K562 (cell line): ENCODE measurements around the gene ZMYM4. TPM values are rescaled to one million over a fixed set of nuclear protein-coding genes. Genes with fewer than 3 reads are reported as not detected.
A peak's percentile ranks its signal among the peaks of the same experiment; 100 is the strongest.

ENCODE experiments used
- CBX2 ChIP-seq: fragments of 200-600 bp; sonication (generic); IDR thresholded peaks from one replicate; pipeline ENCODE4 v1.6.1; 2012; ENCODE audit warnings: mild to moderate bottlenecking, low read length, inconsistent platforms; ENCODE audit not compliant: insufficient read depth, poor library complexity, severe bottlenecking
- CC2D1A ChIP-seq: fragments of 450-650 bp; IDR thresholded peaks from 2 replicates; pipeline ENCODE4 v1.6.1; 2017; ENCODE audit warnings: mild to moderate bottlenecking
- CGGBP1 ChIP-seq: fragments of 250-450 bp; sonication (Bioruptor Pico); IDR thresholded peaks from 2 replicates; pipeline ENCODE4 v1.9.0; 2021; ENCODE audit warnings: mild to moderate bottlenecking
- CHAMP1 ChIP-seq: fragments of 450-650 bp; IDR thresholded peaks from 2 replicates; pipeline ENCODE4 v1.6.1; 2016; ENCODE audit warnings: mild to moderate bottlenecking
- FOXO4 ChIP-seq: fragments of 450-650 bp; formaldehyde crosslinking; IDR thresholded peaks from 2 replicates; pipeline ENCODE4 v1.4.0; 2020; ENCODE audit warnings: mild to moderate bottlenecking, moderate library complexity
- GABPA ChIP-seq: fragments of 200-800 bp; sonication (Bioruptor generic); conservative IDR thresholded peaks from 2 replicates; pipeline ENCODE4 v1.6.1; 2016; ENCODE audit warnings: low read depth, missing genetic modification characterization, missing compliant biosample characterization
- GTF2E2 ChIP-seq: fragments of 200-800 bp; sonication (Bioruptor generic); IDR thresholded peaks from 2 replicates; pipeline ENCODE4 v1.6.1; 2016; ENCODE audit warnings: missing genetic modification characterization, missing compliant biosample characterization
- HBP1 ChIP-seq: fragments of 450-650 bp; formaldehyde crosslinking; IDR thresholded peaks from 2 replicates; pipeline ENCODE4 v1.4.0; 2022; ENCODE audit warnings: missing genetic modification characterization
- HES1 ChIP-seq: fragments of 450-650 bp; IDR thresholded peaks from 2 replicates; pipeline ENCODE4 v1.6.1; 2016; ENCODE audit warnings: low read depth, mild to moderate bottlenecking, moderate library complexity
- IRF9 ChIP-seq: fragments of 450-650 bp; IDR thresholded peaks from 2 replicates; pipeline ENCODE4 v1.6.1; 2016; ENCODE audit warnings: missing biosample characterization, missing genetic modification characterization
- MCM5 ChIP-seq: fragments of 450-650 bp; IDR thresholded peaks from 2 replicates; pipeline ENCODE4 v1.6.1; 2016; ENCODE audit warnings: low read depth
- RB1 ChIP-seq: fragments of 450-650 bp; IDR thresholded peaks from 2 replicates; pipeline ENCODE4 v1.6.1; 2017; ENCODE audit warnings: low read depth, mild to moderate bottlenecking
- SIN3A ChIP-seq, 2 experiments: fragments of 150-350 bp in 1 of 2; IDR thresholded peaks; 2 replicates each; pipeline ENCODE4 v1.6.1; 2011 to 2016; ENCODE audit warnings: borderline replicate concordance in 2 of 2, low read depth in 2 of 2, low read length in 2 of 2, mild to moderate bottlenecking in 2 of 2, moderate library complexity in 2 of 2; ENCODE audit not compliant: control insufficient read depth in 1 of 2
- SLC30A9 ChIP-seq: fragments of 250-450 bp; sonication (Bioruptor Pico); IDR thresholded peaks from 2 replicates; pipeline ENCODE4 v1.8.0; 2022; ENCODE audit warnings: mild to moderate bottlenecking, moderate library complexity
- STAT5A ChIP-seq: IDR thresholded peaks from 2 replicates; pipeline ENCODE4 v1.6.1; 2012; ENCODE audit warnings: low read length, inconsistent platforms, borderline replicate concordance
- TEAD2 ChIP-seq: fragments of 450-650 bp; IDR thresholded peaks from 2 replicates; pipeline ENCODE4 v1.6.1; 2016; ENCODE audit warnings: missing genetic modification characterization, control low read depth, missing compliant biosample characterization
- U2AF1 ChIP-seq: fragments of 200-400 bp; formaldehyde crosslinking; optimal IDR thresholded peaks from 2 replicates; pipeline ENCODE3; 2017; ENCODE audit warnings: mild to moderate bottlenecking, low read depth, low read length, moderate library complexity
- ZNF408 ChIP-seq: fragments of 250-450 bp; sonication (Bioruptor Pico); IDR thresholded peaks from 2 replicates; pipeline ENCODE4 v1.4.0; 2020; ENCODE audit warnings: low read depth, mild to moderate bottlenecking, moderate library complexity
- ZNF445 ChIP-seq: fragments of 250-450 bp; sonication (Bioruptor Pico); IDR thresholded peaks from 2 replicates; pipeline ENCODE4 v1.4.0; 2020; ENCODE audit warnings: low read depth, mild to moderate bottlenecking, moderate library complexity
- ZNF583 ChIP-seq: fragments of 250-450 bp; sonication (Bioruptor Pico); IDR thresholded peaks from 2 replicates; pipeline ENCODE4 v1.4.0; 2020
- ZNF589 ChIP-seq: fragments of 200-800 bp; sonication (Bioruptor generic); IDR thresholded peaks from 2 replicates; pipeline ENCODE4 v1.6.1; 2016; ENCODE audit warnings: low read depth, missing genetic modification characterization, missing compliant biosample characterization
- ZNF778 ChIP-seq: fragments of 450-650 bp; formaldehyde crosslinking; IDR thresholded peaks from 2 replicates; pipeline ENCODE4 v1.4.0; 2020; ENCODE audit warnings: mild to moderate bottlenecking, moderate library complexity
- ZSCAN32 ChIP-seq: fragments of 450-650 bp; formaldehyde crosslinking; IDR thresholded peaks from 2 replicates; pipeline ENCODE4 v1.4.0; 2020; ENCODE audit warnings: mild to moderate bottlenecking, moderate library complexity
- polyA plus RNA-seq, 8 experiments: library from polyadenylated mRNA; depleted of rRNA in 4 of 8; stranded (reverse) in 5 of 8; unstranded in 3 of 8; fragments of >200 nt; fragmentation: Nextera tagmentation in 2 of 8; fragmentation: Illumina TruSeq in 1 of 8; extraction: Ambion mirVana in 2 of 8; extraction: Trizol in 1 of 8; gene quantifications; 2 replicates each; pipeline versions ENCODE4 v1.2.1 to v1.2.3, GENCODE V29; 2011 to 2014; ENCODE audit warnings: inconsistent platforms in 1 of 8, missing spikeins in 1 of 8
- total RNA-seq, 7 experiments: library from RNA; depleted of rRNA in 6 of 7; stranded (reverse); fragments of >200 nt in 6 of 7; fragmentation: Illumina TruSeq in 2 of 7; extraction: Trizol in 2 of 7; gene quantifications; 2 replicates each; pipeline versions ENCODE4 v1.2.1 to v1.2.3, GENCODE V29; 2011 to 2021; ENCODE audit warnings: low replicate concordance in 1 of 7

The ZMYM4 gene
- total and polyA plus RNA-seq, 9 of the 15 experiments (the other 6 are each of a cell fraction or from before 2014, with no cell fraction given) = 15.2 to 77.2 (median 63.3) TPM

- no peak for TF ChIP-seq MCM5
- no peak for TF ChIP-seq ZNF408 (CRISPR knock-in tag)
- TF ChIP-seq ZNF583 (CRISPR knock-in tag) = no peak
- TF ChIP-seq ZNF778 (CRISPR knock-in tag) = no peak
- TF ChIP-seq U2AF1 = no peak
- no peak for TF ChIP-seq CHAMP1
- no peak for TF ChIP-seq RB1
- TF ChIP-seq ZSCAN32 (CRISPR knock-in tag) = no peak
- no peak for TF ChIP-seq CBX2
- TF ChIP-seq CC2D1A = no peak
- TF ChIP-seq GABPA (tag) = no peak
- no peak for TF ChIP-seq ZNF589
- no peak for TF ChIP-seq STAT5A
- TF ChIP-seq IRF9 (tag) = no peak
- TF ChIP-seq HES1 = peak; percentile 96
- TF ChIP-seq CGGBP1 (CRISPR knock-in tag) = no peak
- no peak for TF ChIP-seq GTF2E2 (tag)
- TF ChIP-seq SIN3A (IDR thresholded peaks at IDR 0.05; ENCODE audit: borderline replicate concordance in 2 of 2, control insufficient read depth in 1 of 2, low read depth in 2 of 2, low read length in 2 of 2) = no peak
- no peak for TF ChIP-seq ZNF445 (CRISPR knock-in tag)
- TF ChIP-seq SLC30A9 (CRISPR knock-in tag) = no peak
- TF ChIP-seq TEAD2 (tag) = no peak
- TF ChIP-seq FOXO4 = no peak
- TF ChIP-seq HBP1 (CRISPR knock-in tag) = no peak
Measured at GRCh38 chr1:35431173-35431599, 162.7 kb downstream of the ZMYM4 start (continued).
